CD4-positive, alpha-beta T cell treated with Interleukin-4 for 4 hours (primary cell): ENCODE data around the gene ZSWIM6.

Experiments
- DNase-seq: peaks from one replicate; pipeline ENCODE4 v3.0.0-alpha.2; 2020

ZSWIM6 gene

DNA sequence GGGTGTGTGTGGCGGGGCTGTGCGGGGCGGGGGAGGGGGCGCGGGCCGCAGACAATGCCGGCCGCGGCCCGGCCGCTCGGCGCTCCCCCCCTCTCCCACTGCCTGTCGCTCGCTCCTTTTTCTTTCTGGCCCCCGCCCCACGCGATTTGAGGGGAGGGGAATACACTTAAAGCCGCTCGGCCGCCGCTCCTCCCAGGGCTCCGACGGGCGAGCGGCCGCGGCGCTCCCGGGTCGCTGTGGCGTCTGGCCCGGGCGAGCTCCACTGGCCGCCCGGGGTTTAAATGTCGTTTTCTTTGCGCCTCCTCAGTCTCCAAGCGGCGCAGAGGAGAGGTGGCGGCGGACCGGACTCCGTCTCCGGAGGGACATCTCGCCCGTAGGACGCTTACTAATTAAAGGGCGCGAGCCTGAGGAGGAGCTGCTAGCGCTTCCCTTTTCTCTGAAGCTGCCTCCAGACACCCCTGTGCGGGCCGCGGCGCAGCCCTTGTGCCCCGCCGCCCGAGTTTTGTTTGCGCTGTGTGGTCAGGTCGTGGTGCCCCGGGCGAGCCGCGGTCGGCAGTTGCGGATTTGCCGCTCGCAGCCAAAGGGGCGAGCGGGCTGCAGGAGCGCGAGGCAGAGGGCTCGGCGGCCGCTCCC is 1.4 kb downstream of the ZSWIM6 start:
- no peak for DNase-seq

- DNase-seq, result no peak
Observed at GRCh38 chr5:61333954-61334867, 2.2 kb downstream of the ZSWIM6 start.

- no peak for DNase-seq
Observed at GRCh38 chr5:61334868-61335615, 3.0 kb downstream of the ZSWIM6 start.

- no peak for DNase-seq
Observed at GRCh38 chr5:61339764-61340163, 7.7 kb downstream of the ZSWIM6 start.

DNA sequence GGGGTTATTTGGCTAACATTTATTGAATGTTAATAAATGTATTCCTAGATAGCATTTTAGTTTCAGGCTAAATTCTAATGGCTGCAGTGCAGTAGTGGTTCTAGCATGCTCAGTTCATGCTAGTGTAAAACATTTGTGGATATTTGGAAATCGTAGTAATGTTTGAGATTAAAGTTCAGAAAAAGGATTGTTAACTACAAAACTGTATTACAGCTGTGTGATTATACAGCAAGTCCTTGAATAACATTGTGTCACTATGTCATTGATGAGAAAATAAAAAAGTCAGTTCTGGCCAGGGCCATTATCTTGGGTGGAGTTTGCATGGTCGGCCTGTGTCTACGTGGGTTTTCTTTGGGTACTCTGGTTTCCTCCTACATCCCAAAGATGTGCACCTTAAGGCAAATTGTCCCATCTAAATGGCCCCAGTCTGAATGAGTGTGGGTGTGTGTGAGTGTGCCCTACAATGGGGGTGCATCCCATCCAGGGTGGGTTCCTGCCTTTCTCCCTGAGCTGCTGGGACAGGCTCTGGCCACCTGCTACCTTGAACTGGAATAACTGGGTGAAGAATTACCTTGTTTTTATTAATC is 8.8 kb downstream of the ZSWIM6 start:
- DNase-seq, result no peak

DNA sequence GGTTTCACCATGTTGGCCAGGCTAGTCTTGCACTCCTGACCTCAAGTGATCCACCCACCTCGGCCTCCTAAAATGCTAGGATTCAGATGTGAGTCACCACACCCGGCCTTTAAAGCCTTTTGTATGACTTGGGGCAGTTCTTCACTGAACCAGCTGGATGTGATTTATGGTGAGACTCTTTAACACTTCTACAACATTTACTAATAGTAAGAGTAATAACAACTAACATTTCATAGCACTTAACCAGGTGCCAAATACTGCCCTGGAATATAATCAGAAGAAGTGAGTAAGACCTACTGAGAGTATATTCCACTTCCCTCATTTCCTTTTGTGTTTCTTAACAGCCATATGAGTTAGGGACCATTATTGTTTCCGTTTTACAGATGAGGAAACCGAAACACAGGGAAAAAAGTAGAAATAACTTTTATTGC is 10.0 kb downstream of the ZSWIM6 start:
- no peak for DNase-seq

DNA sequence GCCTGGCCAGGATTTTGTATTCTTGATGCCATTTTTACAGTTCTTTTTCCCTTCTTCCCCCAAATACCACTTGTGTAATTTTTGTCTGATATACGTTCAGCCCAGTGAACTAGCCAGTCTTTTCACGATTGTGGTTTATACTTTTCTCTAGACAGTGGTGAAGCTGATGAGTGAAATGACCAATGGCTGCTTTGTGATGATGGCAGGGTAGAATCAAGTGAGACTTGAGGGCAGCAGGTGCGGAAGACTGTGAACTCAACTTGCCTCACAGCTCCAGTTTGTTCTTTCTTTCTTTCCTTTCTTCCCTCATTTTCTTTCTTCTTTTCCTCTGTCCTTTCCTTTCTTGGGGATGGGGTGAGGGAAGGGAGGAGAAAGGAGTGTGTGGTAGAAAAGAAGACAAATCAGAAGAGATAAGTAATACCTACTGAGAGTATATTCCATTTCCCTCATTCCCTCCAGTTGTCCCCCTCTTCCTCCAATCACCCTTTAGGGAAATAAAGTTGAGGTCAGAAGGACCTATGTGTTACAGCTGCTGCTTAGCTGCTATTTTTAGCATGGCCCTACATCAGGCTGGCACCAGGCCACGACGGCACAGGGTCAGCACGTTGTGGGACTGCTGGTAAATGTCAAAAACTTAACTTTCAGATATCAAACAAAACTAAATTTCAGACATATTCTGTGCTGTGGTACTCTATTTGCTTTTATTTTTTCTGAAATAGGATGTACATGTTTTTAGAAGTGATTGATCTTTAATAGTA is 12.3 kb downstream of the ZSWIM6 start:
- no peak for DNase-seq

- DNase-seq, result no peak
Observed at GRCh38 chr5:61346511-61346910, 14.5 kb downstream of the ZSWIM6 start.

GRCh38 chr5:61347080-61347479 is 15.0 kb downstream of the ZSWIM6 start:
- no peak for DNase-seq

- no peak for DNase-seq
Observed at GRCh38 chr5:61348447-61348846, 16.4 kb downstream of the ZSWIM6 start.

DNA sequence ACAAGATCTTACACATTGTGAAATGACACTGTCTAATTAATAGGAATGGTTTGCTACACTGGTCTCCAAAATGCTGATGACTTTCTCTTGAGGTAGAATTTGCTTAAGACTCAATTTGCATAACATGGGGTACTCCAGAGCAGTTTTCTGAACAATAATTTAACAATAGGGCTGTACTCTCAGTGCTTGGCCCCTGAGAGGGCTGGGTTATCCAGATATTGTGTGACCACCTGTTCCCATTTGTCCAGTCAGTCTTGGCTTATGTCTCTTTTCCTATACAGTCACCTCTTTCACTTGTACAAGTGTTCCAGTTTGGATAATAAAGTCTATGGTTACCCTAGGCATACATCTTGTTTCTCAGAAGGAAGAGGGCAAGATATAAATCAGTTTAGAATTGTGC is 17.9 kb downstream of the ZSWIM6 start:
- DNase-seq, result no peak

DNA sequence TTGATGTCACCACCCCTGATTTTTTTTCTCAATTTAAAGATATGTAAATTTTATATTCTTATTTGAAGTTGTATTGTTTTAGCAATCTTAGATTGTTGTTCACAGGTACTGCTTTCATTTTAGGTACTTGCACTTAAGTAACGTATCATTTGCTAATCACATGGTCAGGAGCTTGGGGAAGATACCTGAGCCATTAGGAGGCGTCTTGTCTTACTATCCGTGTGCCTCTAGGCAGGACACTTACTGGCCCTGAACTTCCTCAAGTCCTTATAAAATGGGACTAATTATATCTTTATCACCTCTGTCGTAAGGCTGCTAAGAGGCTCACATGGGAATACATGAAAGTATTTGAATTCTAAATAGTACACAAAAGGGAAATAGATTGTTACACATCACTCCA is 18.5 kb downstream of the ZSWIM6 start:
- DNase-seq, result no peak

DNA sequence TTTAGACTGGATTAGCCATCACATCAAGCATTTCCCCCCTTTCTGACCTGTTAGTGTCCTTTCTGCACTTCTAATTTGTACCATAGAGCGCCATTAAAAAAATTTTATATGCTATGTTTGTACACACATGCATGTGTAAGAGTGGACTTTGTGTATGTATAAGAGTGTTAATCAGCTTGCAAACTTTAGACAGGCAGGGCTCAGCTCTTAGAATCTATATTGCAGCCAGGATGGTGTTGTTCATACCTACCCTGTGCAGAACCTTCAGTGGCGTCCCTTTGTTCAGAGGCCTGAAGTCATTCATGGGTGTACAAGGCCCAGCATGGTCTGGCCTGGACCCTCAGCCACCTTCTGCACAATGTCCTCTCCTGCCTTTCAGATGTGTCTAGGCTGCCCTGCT is 19.7 kb downstream of the ZSWIM6 start:
- no peak for DNase-seq

DNA sequence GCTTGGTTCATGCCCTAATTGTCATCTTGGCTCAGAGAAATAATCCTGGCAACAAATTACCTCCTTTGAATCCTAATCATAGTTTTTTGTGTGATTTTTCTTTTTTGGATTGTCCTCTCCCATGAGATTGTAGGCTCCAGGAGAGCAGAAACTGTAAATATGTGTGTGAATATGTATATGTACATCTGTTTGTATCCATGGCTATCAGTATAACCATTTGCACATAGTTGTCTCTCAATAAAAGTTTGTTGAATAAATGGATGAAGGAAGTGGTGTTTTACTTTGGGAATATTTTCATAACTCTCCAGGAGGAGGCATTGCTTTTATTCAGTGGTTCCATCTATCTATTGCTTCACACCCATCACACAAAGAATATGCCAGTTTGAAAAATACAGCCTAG is 20.1 kb downstream of the ZSWIM6 start:
- DNase-seq, result no peak

DNA sequence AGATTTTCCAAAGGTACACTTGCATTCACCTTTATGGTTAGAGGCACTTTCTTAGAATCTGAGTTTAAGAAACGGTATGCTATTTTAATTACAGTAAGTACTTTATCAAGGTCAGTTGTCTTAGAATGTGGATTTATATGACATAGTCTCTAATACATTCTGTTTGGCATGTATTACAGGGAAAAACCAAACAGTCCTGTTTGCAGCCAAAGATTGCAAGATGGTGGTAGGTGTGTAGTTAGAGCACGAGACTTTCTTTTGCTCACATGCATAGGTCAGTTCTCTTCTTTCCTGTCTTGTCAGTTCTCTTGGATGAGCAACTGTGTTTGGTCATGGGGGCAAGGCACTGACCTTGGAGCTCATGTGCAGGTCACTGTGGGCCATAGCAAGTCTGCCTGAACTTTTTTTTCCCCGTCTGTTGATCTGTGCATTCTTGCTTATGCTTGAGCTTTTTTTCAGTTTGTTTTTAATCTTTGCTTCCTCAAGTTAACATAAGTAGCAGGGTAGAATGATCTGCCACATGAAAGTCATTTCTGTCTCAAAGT is 20.6 kb downstream of the ZSWIM6 start:
- DNase-seq, result no peak

GRCh38 chr5:61353293-61353692 is 21.2 kb downstream of the ZSWIM6 start:
- DNase-seq, result no peak

- DNase-seq, result no peak
Observed at GRCh38 chr5:61354199-61354598, 22.1 kb downstream of the ZSWIM6 start.

DNA sequence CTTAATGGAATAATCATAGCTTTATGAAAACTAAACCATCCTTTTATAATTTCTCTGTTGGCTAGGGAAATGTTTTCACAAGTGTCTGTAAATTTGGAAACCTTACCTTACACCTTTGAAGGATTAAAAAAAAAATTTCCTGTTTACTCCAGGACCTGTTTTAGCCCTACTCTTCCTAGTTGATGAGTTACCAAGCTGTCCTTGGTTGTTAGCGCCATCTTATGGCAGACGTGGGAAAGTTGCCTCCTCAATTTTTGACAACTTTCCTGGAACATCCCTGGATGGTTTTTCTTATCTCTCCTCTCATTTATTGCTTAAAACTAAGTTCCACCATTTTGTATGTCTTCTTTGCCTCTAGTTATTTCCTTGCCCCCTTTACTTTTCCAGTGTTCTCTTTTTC is 25.7 kb downstream of the ZSWIM6 start:
- DNase-seq, result no peak

GRCh38 chr5:61362796-61363368 is 30.8 kb downstream of the ZSWIM6 start:
- DNase-seq, result no peak

DNA sequence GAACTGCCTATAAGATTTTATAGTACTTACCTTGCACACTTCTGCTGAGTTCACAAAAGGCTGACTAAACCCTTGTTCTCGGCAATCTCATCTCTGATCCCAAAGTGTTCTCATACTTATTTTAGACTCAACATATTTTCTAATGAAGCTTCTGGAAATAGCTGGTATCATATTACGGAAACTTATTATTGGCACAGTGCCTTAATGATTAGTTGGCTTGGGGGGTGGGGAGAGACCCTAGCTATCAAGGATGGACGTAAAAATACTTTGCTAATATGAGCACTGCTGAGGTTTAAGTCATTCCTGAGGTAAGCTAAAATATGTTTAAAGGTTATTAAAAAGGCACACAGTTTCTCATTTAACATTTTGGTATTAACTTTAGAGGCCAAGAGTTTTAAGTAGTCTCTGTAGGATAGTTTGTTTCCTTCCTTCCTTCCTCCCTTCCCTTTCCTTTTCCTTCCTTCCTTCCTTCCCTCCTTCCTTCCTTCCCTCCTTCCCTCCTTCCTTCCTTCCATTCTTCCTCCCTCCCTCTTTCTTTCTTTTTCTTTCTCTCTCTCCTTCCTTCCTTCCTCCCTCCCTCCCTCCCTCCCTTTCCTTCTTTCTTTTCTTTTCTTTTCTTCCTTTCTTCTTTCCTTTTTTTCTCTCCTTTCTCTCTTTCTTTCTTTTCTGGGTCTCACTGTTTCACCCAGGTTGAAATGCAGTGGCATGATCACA is 31.5 kb downstream of the ZSWIM6 start:
- DNase-seq, result no peak
